Neural cell (in vitro differentiated cells): ENCODE results near the gene TTN.

Experiments
- EP300 ChIP-seq: fragments of 450-650 bp; conservative IDR thresholded peaks from 2 replicates; pipeline ENCODE4 v1.6.1; 2014; ENCODE audit warnings: antibody characterized with exemption, mild to moderate bottlenecking, moderate library complexity; ENCODE audit not compliant: poor library complexity, severe bottlenecking
- EZH2 ChIP-seq: fragments of 200-600, 300-800 bp; shearing (Covaris generic), sonication (generic); IDR thresholded peaks from 2 replicates; pipeline ENCODE4 v1.6.1; 2014; ENCODE audit warnings: antibody characterized with exemption, low read length, borderline replicate concordance, mild to moderate bottlenecking; ENCODE audit not compliant: insufficient read depth, poor library complexity, severe bottlenecking
- MXI1 ChIP-seq: fragments of 450-650 bp; conservative IDR thresholded peaks from 2 replicates; pipeline ENCODE4 v1.6.1; 2014; ENCODE audit warnings: antibody characterized with exemption, mild to moderate bottlenecking; ENCODE audit not compliant: poor library complexity, severe bottlenecking
- POLR2AphosphoS5 ChIP-seq: IDR thresholded peaks from 2 replicates; pipeline ENCODE4 v1.6.1; 2012
- RAD21 ChIP-seq: fragments of 450-650 bp; conservative IDR thresholded peaks from 2 replicates; pipeline ENCODE4 v1.6.1; 2014; ENCODE audit warnings: antibody characterized with exemption, mild to moderate bottlenecking, moderate library complexity
- SMC3 ChIP-seq: fragments of 450-650 bp; conservative IDR thresholded peaks from 2 replicates; pipeline ENCODE4 v1.6.1; 2014; ENCODE audit warnings: antibody characterized with exemption, mild to moderate bottlenecking, moderate library complexity; ENCODE audit not compliant: poor library complexity
- TAF1 ChIP-seq: IDR thresholded peaks from 2 replicates; pipeline ENCODE4 v1.6.1; 2012; ENCODE audit warnings: low read depth
- TF ChIP-seq, protein P1 (sequence below): fragments of 450-650 bp; IDR thresholded peaks from 2 replicates; pipeline ENCODE4 v1.5.1; 2014; ENCODE audit warnings: antibody characterized with exemption, mild to moderate bottlenecking, moderate library complexity; ENCODE audit not compliant: poor library complexity, severe bottlenecking
- TF ChIP-seq, protein P2 (sequence below): IDR thresholded peaks from 2 replicates; pipeline ENCODE4 v1.6.1; 2012; ENCODE audit warnings: borderline replicate concordance

DNA sequence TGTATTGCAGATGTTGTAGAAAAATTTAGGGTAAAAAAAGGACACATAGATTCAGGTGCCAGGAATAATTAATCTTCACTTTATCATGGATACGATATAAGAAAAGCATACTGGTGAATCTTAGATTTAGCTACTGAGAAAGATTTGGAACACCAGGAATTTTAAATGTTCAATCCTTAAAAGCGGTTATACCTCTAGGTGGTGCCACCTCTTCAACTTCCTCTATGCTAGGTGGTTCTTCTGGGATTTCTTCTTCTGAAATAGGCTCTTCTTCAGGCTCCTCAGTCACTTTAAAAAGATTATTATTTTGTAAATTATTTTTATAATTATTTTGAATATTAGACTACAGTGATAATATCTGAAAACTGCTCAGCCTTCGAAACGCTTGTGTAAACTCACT is 133.1 kb downstream of the TTN start:
- TF ChIP-seq, protein P1, sequence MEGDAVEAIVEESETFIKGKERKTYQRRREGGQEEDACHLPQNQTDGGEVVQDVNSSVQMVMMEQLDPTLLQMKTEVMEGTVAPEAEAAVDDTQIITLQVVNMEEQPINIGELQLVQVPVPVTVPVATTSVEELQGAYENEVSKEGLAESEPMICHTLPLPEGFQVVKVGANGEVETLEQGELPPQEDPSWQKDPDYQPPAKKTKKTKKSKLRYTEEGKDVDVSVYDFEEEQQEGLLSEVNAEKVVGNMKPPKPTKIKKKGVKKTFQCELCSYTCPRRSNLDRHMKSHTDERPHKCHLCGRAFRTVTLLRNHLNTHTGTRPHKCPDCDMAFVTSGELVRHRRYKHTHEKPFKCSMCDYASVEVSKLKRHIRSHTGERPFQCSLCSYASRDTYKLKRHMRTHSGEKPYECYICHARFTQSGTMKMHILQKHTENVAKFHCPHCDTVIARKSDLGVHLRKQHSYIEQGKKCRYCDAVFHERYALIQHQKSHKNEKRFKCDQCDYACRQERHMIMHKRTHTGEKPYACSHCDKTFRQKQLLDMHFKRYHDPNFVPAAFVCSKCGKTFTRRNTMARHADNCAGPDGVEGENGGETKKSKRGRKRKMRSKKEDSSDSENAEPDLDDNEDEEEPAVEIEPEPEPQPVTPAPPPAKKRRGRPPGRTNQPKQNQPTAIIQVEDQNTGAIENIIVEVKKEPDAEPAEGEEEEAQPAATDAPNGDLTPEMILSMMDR, result no peak
- TF ChIP-seq, protein P2, sequence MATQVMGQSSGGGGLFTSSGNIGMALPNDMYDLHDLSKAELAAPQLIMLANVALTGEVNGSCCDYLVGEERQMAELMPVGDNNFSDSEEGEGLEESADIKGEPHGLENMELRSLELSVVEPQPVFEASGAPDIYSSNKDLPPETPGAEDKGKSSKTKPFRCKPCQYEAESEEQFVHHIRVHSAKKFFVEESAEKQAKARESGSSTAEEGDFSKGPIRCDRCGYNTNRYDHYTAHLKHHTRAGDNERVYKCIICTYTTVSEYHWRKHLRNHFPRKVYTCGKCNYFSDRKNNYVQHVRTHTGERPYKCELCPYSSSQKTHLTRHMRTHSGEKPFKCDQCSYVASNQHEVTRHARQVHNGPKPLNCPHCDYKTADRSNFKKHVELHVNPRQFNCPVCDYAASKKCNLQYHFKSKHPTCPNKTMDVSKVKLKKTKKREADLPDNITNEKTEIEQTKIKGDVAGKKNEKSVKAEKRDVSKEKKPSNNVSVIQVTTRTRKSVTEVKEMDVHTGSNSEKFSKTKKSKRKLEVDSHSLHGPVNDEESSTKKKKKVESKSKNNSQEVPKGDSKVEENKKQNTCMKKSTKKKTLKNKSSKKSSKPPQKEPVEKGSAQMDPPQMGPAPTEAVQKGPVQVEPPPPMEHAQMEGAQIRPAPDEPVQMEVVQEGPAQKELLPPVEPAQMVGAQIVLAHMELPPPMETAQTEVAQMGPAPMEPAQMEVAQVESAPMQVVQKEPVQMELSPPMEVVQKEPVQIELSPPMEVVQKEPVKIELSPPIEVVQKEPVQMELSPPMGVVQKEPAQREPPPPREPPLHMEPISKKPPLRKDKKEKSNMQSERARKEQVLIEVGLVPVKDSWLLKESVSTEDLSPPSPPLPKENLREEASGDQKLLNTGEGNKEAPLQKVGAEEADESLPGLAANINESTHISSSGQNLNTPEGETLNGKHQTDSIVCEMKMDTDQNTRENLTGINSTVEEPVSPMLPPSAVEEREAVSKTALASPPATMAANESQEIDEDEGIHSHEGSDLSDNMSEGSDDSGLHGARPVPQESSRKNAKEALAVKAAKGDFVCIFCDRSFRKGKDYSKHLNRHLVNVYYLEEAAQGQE, result no peak
- TF ChIP-seq POLR2AphosphoS5 (no peak), MXI1 (no peak), EZH2 (no peak), EP300 (no peak), RAD21 (no peak), TAF1 (no peak), SMC3 (no peak)
